Measurements from ENCODE around the gene LRMDA.

Gene LRMDA

DNA sequence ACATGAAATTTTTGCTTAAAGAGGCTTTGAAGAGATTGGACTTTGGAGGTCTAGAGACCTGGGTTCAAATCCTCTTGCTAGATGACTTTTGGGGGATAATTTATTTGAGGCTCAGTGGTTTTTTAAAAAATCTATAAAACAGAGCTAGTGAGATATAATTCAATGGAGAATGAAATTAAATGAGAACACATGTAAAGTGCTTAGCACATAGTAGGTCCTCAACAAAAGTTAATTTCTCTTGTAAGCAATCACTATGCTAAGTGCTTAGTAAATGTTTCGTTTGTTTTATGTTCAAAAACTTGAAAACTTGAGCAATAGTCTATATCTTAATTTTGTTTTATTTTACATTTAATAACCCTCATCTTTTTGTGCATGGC is 64.8 kb downstream of the LRMDA start:
- no peak for DNase-seq (ENCODE audit: low read depth, low spot score)
- H3K4me3 ChIP-seq (ENCODE audit: low read depth, low read length), result no peak overlapping the region
- TF ChIP-seq, protein P1, sequence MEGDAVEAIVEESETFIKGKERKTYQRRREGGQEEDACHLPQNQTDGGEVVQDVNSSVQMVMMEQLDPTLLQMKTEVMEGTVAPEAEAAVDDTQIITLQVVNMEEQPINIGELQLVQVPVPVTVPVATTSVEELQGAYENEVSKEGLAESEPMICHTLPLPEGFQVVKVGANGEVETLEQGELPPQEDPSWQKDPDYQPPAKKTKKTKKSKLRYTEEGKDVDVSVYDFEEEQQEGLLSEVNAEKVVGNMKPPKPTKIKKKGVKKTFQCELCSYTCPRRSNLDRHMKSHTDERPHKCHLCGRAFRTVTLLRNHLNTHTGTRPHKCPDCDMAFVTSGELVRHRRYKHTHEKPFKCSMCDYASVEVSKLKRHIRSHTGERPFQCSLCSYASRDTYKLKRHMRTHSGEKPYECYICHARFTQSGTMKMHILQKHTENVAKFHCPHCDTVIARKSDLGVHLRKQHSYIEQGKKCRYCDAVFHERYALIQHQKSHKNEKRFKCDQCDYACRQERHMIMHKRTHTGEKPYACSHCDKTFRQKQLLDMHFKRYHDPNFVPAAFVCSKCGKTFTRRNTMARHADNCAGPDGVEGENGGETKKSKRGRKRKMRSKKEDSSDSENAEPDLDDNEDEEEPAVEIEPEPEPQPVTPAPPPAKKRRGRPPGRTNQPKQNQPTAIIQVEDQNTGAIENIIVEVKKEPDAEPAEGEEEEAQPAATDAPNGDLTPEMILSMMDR (IDR thresholded peaks at IDR 0.05; ENCODE audit: low read depth, low read length), result no peak
- in situ Hi-C loops (cut with HindIII; ENCODE audit: low sequenced_read_pairs), result no loop called here

DNA sequence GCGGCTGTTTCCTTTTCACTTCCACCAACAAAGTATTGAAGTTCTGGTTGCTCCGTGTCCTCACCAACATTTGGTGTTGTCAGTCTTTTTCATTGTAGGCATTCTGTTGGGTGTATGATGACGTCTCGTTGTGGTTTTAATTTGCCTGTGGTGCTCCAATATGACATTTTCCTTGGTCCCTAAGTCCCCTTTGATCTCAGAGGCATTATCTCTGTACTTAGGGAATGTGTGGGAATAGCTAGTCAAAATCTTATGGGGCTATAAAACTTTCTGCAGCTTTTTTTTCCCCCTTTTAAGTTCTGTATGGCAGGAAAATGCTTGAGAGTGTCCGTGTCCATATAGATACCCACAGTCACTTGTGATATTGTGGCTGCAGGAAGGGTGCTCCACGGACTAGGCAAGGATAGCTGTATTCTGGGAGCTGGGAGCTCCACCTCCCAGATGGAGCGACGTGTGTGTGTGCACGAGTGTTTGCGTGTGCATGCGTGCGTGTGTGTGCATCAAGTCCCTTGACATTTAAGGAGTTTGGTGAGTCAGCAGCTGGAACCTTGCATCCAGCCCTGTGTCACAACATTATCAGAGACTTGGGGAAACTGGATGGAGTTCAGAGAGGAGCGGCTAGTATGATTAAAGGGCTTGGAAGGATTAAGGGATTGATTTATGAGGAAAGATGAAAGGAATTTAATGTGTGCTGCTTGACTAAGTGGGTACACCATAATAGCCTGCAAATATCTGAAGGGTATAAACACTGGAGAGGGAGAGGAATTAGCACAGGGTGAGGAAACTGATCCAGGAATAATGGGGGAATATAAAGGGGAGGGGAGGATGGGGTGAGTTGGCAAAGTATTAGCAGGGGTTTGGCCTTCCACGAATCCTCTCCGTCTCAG is 66.8 kb downstream of the LRMDA start:
- TF ChIP-seq, protein P1 (IDR thresholded peaks at IDR 0.05; ENCODE audit: low read depth, low read length), result no peak
- DNase-seq (ENCODE audit: low read depth, low spot score), result no peak
- H3K4me3 ChIP-seq (ENCODE audit: low read depth, low read length), result no peak overlapping the region
- in situ Hi-C loops (cut with HindIII; ENCODE audit: low sequenced_read_pairs), result no loop called here

DNA sequence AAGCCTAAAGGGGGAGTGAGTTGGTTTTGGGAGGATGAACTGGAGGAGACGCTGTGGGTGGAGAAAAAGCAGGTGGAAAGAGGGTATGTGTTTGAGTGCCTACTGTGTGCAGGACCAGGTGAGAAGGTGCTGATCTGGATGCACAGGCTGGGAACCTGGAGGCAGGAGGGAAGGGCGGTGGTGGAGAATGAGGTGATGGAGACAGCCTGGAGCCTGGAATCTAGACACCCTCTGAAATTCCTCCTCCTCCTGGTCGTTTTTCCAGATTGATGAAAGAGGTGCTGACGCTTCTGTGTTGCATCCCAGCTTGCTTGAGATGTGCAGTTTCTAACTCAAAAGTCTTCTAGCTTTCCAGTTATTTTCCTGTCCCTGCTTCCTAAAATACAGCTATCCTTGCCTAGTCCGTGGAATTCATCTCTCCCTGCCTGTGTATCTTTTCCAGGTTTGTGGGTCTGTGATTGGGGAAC is 67.5 kb downstream of the LRMDA start:
- no peak overlapping the region for H3K4me3 ChIP-seq (ENCODE audit: low read depth, low read length)
- in situ Hi-C loops (cut with HindIII; ENCODE audit: low sequenced_read_pairs), result no loop called here
- DNase-seq (ENCODE audit: low read depth, low spot score), result no peak
- TF ChIP-seq, protein P1 (IDR thresholded peaks at IDR 0.05; ENCODE audit: low read depth, low read length), result no peak

DNA sequence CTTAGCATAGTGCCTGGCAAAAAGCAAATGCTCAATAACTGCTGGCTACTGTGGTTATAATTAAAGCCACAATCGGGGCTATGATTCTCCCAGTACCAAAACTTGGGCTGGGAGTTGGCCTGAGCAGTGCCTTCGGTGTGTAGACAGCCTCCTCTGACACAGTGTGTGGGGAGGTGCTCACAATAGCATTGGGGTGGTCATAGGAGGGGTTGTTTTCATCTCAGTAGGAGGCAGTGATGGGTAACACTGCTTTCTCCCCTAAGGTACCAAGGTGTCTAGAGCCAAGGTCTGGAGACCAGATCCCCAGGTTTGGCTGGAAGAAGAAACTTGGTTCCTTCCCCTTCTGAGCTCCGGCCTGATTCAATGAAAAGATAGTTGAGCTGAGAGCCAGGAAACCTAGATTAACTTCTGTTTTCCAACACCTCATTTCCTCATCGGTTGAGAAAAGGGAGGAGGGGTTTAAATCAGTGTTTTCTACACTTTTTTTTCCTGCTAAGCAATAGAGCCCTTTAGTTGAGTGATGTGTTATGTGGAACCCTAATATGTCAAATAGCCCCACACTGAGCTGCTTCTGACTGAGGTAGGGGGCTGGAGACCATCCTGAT is 68.2 kb downstream of the LRMDA start:
- in situ Hi-C loops (cut with HindIII; ENCODE audit: low sequenced_read_pairs), result no loop called here
- TF ChIP-seq, protein P1 (IDR thresholded peaks at IDR 0.05; ENCODE audit: low read depth, low read length), result no peak
- H3K4me3 ChIP-seq (ENCODE audit: low read depth, low read length), result no peak overlapping the region
- DNase-seq (ENCODE audit: low read depth, low spot score), result no peak

DNA sequence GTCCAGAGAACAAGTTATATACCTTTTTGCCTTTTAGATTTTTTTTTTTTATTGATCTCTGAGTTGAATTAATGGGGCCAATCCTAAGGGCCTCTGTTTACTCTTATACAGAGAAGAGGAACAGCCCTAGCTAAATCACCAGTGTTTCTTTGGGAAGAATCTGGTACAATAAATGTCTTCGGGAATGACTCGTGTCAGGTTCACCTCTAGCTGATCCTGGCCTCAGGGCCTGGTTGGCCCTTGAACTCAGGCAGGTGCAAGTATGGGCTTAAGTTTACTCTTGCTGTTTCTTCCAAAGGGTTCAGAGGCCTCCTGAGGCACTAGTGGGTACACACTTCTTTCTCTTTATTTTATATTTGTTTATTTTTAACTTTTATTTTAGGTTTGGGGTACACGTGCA is 71.0 kb downstream of the LRMDA start:
- no peak for DNase-seq (ENCODE audit: low read depth, low spot score)
- no peak overlapping the region for H3K4me3 ChIP-seq (ENCODE audit: low read depth, low read length)
- in situ Hi-C loops (cut with HindIII; ENCODE audit: low sequenced_read_pairs), result no loop called here
- TF ChIP-seq, protein P1 (IDR thresholded peaks at IDR 0.05; ENCODE audit: low read depth, low read length), result no peak

DNA sequence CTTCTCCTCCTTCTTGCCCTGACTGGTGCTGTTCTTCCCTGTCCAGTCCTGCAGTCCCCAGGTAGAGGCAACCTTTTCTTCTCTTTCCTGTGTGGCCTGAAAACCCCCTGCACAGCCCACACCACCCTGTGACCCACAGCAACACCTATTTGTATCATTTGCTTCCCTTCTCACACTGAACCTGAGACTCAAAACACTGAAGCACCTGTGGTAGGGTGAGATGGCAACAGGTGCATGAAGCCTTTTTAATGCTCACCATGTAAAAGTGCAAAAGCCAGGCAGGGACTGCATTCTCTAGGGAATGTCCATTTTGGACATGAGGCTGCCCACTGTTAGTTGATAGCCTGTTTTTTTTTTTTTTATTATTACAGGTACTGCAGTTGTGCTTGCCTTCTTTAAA is 71.4 kb downstream of the LRMDA start:
- no peak overlapping the region for H3K4me3 ChIP-seq (ENCODE audit: low read depth, low read length)
- TF ChIP-seq, protein P1 (IDR thresholded peaks at IDR 0.05; ENCODE audit: low read depth, low read length), result no peak
- in situ Hi-C loops (cut with HindIII; ENCODE audit: low sequenced_read_pairs), result no loop called here
- no peak for DNase-seq (ENCODE audit: low read depth, low spot score)

All from astrocyte of the spinal cord (primary cell).